Spleen (tissue), 11 donors: ENCODE results near the gene AIG1. TPM values are rescaled to one million over a fixed set of nuclear protein-coding genes. Genes with fewer than 3 reads are reported as not detected.

Source experiments
- DNase-seq: peaks from one replicate; pipeline ENCODE4 v3.0.0-alpha.2; 2020
- H3K27ac ChIP-seq, 8 donors: fragments of 200-600 bp; sonication (generic) in 7 of 8; 1 replicate in 4 of 8; 2 replicates in 4 of 8; pipeline versions ENCODE4 v1.5.0 to v1.8.0; 2016 to 2021; ENCODE audit warnings: inconsistent platforms in 4 of 8, mild to moderate bottlenecking in 4 of 8, moderate library complexity in 1 of 8
- H3K27me3 ChIP-seq, 7 donors: fragments of 200-600 bp; sonication (generic) in 6 of 7; replicated peaks in 1 of 7; 1 replicate in 4 of 7; 2 replicates in 3 of 7; pipeline versions ENCODE4 v1.5.0 to v1.8.0; 2016 to 2021; ENCODE audit warnings: inconsistent platforms in 3 of 7, mild to moderate bottlenecking in 1 of 7
- H3K36me3 ChIP-seq, 6 donors: fragments of 200-600 bp; sonication (generic) in 5 of 6; 1 replicate in 4 of 6; 2 replicates in 2 of 6; pipeline versions ENCODE4 v1.5.0 to v1.8.0; 2016 to 2021; ENCODE audit warnings: inconsistent platforms in 2 of 6
- H3K4me1 ChIP-seq, 6 donors: fragments of 200-600 bp; sonication (generic) in 5 of 6; 1 replicate in 3 of 6; 2 replicates in 3 of 6; pipeline versions ENCODE4 v1.5.0 to v1.8.0; 2016 to 2021; ENCODE audit warnings: inconsistent platforms in 3 of 6
- H3K4me3 ChIP-seq, 8 donors: fragments of 200-600 bp; sonication (generic) in 7 of 8; 1 replicate in 4 of 8; 2 replicates in 4 of 8; pipeline versions ENCODE4 v1.5.0 to v1.8.0; 2016 to 2021; ENCODE audit warnings: inconsistent platforms in 4 of 8, mild to moderate bottlenecking in 4 of 8, moderate library complexity in 2 of 8
- H3K9me3 ChIP-seq, 8 donors: fragments of 200-600 bp; sonication (generic) in 7 of 8; 1 replicate in 4 of 8; 2 replicates in 4 of 8; pipeline versions ENCODE4 v1.5.0 to v1.8.0; 2016 to 2021; ENCODE audit warnings: inconsistent platforms in 4 of 8
- CTCF ChIP-seq, 11 experiments: fragments of 200-600 bp in 7 of 11; fragments of 450-650 bp in 4 of 11; sonication (generic) in 4 of 11; IDR thresholded peaks in 8 of 11; conservative IDR thresholded peaks in 3 of 11; 1 replicate in 7 of 11; 2 replicates in 4 of 11; pipeline versions ENCODE4 v1.4.0 to v1.8.0; 2016 to 2021; ENCODE audit warnings: antibody characterized with exemption in 11 of 11, inconsistent platforms in 4 of 11, mild to moderate bottlenecking in 1 of 11
- POLR2A ChIP-seq, 3 donors: fragments of 450-650 bp; IDR thresholded peaks; one replicate each; pipeline ENCODE4 v1.5.1; 2017; ENCODE audit warnings: antibody characterized with exemption in 3 of 3, mild to moderate bottlenecking in 1 of 3
- POLR2AphosphoS5 ChIP-seq, 3 donors: sonication (generic); formaldehyde crosslinking; IDR thresholded peaks; one replicate each; pipeline ENCODE4 v1.5.1; 2017; ENCODE audit warnings: antibody characterized with exemption in 3 of 3
- WGBS, 5 donors: extraction: QIAGEN DNeasy Blood & Tissue Kit in 3 of 5; methylation state at CpG; one replicate each; pipeline versions ENCODE4 v1.1.5 to v1.1.7; 2013 to 2018; 5-methylcytosine and 5-hydroxymethylcytosine counted together
- intact Hi-C: fragments of 100-400 bp; cut with DNase I; formaldehyde crosslinking; loops from one replicate; pipeline ENCODE4 v1.15.0; 2023; ENCODE audit warnings: low total_unique reads
- polyA plus RNA-seq, 3 donors: library from polyadenylated mRNA; stranded (reverse); fragments of 200-250 nt; gene quantifications; one replicate each; pipeline ENCODE4 v1.2.1, GENCODE V29; 2013
- total RNA-seq, 7 donors: library from RNA; depleted of rRNA in 3 of 7; stranded (reverse); fragments of >200 nt in 3 of 7; fragmentation: NEBNext Ultra II Directional in 4 of 7; extraction: Animal tissue kit (Norgen Biotek cat#: 25700) in 4 of 7; gene quantifications; one replicate each; pipeline versions ENCODE4 v1.1.0 to v1.2.1, GENCODE V29; 2016 to 2021
- donor health status: healthy with polysubstance abuse.
- donor health status: DM: no; HTN: no; CAD: no; lungs with moderate emphysema.
- donor health status: DM: no; HTN: no; CAD: no.
- donor health status: Bipolar disorder and iron deficiency.
- donor health status: healthy.
- donor health status: DM: no; HTN: no; CAD: no.
- donor health status: DM: yes; HTN: yes; CAD: no.

Gene AIG1
- total and polyA plus RNA-seq, 10 donors = 14.3 to 38.0 (median 27.9) TPM

GRCh38 chr6:143328876-143329275 lies 268.2 kb downstream of the AIG1 start:
- Histone ChIP-seq H3K27ac (no peak overlapping the region), H3K27me3 (no peaks in the 10 kb centered on the region), H3K4me1 (no peaks in the 10 kb centered on the region), H3K4me3 (no peak overlapping the region), H3K36me3 (peaks cover 0 to 8% (median 0%) of the 10 kb centered on the region in 6 donors), H3K9me3 (no peaks in the 10 kb centered on the region)
- intact Hi-C loops = no loop called here
- TF ChIP-seq POLR2A (IDR thresholded peaks at IDR 0.05) (no peak), POLR2AphosphoS5 (IDR thresholded peaks at IDR 0.05) (no peak), CTCF (IDR thresholded peaks at IDR 0.05 in 8 of 11, conservative IDR thresholded peaks at IDR 0.05 in 3 of 11) (no peak)
- DNase-seq = no peak
- WGBS, 5 donors = 66 to 93% (median 87%) methylated on average over 1 of the region's 1 CpG

- 82 to 98% (median 93%) methylated on average over 3 of the region's 3 CpGs for WGBS, 5 donors
- H3K36me3 ChIP-seq = peaks cover 0 to 13% (median 0%) of the 10 kb centered on the region in 6 donors
- no peak overlapping the region for H3K4me3 ChIP-seq
- no peak overlapping the region for H3K27ac ChIP-seq
- intact Hi-C loops = no loop called here
- no peak for DNase-seq
- no peaks in the 10 kb centered on the region for H3K27me3 ChIP-seq
- H3K9me3 ChIP-seq = no peaks in the 10 kb centered on the region
- no peaks in the 10 kb centered on the region for H3K4me1 ChIP-seq
- no peak for TF ChIP-seq POLR2AphosphoS5 (IDR thresholded peaks at IDR 0.05)
- TF ChIP-seq CTCF (IDR thresholded peaks at IDR 0.05 in 8 of 11, conservative IDR thresholded peaks at IDR 0.05 in 3 of 11) = no peak
- TF ChIP-seq POLR2A (IDR thresholded peaks at IDR 0.05) = no peak
Observed at GRCh38 chr6:143329323-143329722, 268.6 kb downstream of the AIG1 start.

- TF ChIP-seq POLR2A (IDR thresholded peaks at IDR 0.05) (no peak), CTCF (IDR thresholded peaks at IDR 0.05 in 8 of 11, conservative IDR thresholded peaks at IDR 0.05 in 3 of 11) (no peak), POLR2AphosphoS5 (IDR thresholded peaks at IDR 0.05) (no peak)
- no peak overlapping the region for H3K4me3 ChIP-seq
- WGBS, 5 donors = 86 to 100% (median 91%) methylated on average over 2 of the region's 2 CpGs
- no peak for DNase-seq
- no peaks in the 10 kb centered on the region for H3K27me3 ChIP-seq
- intact Hi-C loops = no loop called here
- peaks cover 0 to 14% (median 0%) of the 10 kb centered on the region in 6 donors for H3K36me3 ChIP-seq
- H3K27ac ChIP-seq = no peak overlapping the region
- H3K4me1 ChIP-seq = no peaks in the 10 kb centered on the region
- H3K9me3 ChIP-seq = no peaks in the 10 kb centered on the region
Observed at GRCh38 chr6:143331362-143331761, 270.7 kb downstream of the AIG1 start.

GRCh38 chr6:143332153-143332845 lies 271.6 kb downstream of the AIG1 start:
- no peak for TF ChIP-seq CTCF (IDR thresholded peaks at IDR 0.05 in 8 of 11, conservative IDR thresholded peaks at IDR 0.05 in 3 of 11)
- no peak for TF ChIP-seq POLR2AphosphoS5 (IDR thresholded peaks at IDR 0.05)
- TF ChIP-seq POLR2A (IDR thresholded peaks at IDR 0.05) = no peak

More at GRCh38 chr6:143332153-143332845, 271.6 kb downstream of the AIG1 start:
- Histone ChIP-seq H3K36me3 (peaks cover 0 to 14% (median 0%) of the 10 kb centered on the region in 6 donors), H3K27me3 (no peaks in the 10 kb centered on the region), H3K27ac (no peak overlapping the region), H3K4me1 (no peaks in the 10 kb centered on the region), H3K9me3 (peaks cover 0 to under 1% (median 0%) of the 10 kb centered on the region in 8 donors), H3K4me3 (no peak overlapping the region)
- 64 to 93% (median 89%) methylated on average over 1 of the region's 1 CpG for whole genome bisulfite sequencing, 5 donors
- no peak for DNase-seq
- intact Hi-C loops = no loop called here
